NK-92 treated with Interleukin-12 subunit alpha and Interleukin-12 subunit beta, amount 100 ng/mL, for 24 hours (cell line): ENCODE results near the gene ESCO1.
"Not testable (repeated sequence)": the region's sequence is repeated elsewhere in the genome, so short reads cannot be mapped to it uniquely, and the experiment has no call there.

ENCODE experiments used
- DNase-seq: peaks from one replicate; lab custom pipeline; 2025; lab: John Stamatoyannopoulos, UW

ESCO1 gene, protein sequence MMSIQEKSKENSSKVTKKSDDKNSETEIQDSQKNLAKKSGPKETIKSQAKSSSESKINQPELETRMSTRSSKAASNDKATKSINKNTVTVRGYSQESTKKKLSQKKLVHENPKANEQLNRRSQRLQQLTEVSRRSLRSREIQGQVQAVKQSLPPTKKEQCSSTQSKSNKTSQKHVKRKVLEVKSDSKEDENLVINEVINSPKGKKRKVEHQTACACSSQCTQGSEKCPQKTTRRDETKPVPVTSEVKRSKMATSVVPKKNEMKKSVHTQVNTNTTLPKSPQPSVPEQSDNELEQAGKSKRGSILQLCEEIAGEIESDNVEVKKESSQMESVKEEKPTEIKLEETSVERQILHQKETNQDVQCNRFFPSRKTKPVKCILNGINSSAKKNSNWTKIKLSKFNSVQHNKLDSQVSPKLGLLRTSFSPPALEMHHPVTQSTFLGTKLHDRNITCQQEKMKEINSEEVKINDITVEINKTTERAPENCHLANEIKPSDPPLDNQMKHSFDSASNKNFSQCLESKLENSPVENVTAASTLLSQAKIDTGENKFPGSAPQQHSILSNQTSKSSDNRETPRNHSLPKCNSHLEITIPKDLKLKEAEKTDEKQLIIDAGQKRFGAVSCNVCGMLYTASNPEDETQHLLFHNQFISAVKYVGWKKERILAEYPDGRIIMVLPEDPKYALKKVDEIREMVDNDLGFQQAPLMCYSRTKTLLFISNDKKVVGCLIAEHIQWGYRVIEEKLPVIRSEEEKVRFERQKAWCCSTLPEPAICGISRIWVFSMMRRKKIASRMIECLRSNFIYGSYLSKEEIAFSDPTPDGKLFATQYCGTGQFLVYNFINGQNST

DNA sequence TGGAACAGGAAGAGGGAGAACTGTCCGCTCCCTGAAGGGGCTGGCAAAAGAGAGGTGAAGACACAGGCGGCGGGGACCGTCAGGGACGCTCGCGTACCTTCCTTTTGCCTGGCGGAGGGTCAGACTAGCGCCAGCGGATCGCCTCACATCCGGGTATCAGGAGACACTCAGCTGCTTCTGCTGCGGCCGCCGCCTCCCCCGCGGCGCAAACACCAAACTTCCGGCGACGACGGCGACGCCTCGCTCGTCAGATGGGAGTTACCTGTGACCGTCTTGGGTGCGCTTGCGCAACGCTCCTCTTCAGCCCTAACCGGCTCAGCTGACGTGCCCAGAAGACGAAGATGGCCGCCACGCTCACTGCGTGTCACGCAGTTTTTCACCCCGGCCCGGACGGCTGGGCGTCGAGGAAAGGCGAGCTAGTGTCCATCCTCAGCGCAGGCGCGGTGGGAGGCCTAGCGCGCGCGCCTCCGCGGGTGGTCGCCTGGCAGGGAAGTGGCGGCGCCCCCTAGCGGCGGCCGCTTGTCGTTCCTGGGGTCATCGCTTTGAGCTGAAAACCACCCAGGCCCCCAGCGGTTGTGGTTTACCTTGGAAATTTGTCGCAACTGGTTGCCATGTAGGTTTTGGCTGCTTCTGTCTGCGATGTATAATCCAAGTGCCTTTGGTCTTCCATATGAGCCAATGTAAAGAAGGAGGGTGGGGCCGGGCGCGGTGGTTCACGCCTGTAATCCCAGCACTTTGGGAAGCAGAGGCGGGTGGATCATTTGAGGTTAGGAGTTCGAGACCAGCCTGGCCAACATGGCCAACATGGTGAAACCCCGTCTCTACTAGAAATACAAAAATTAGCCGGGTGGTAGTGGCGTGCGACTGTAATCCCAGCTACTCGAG is at the start of gene ESCO1:
Gene ESCO1 (minus strand): TSS at position 179 of the 885 bp plus-strand sequence. CDS start 25,861 bp downstream, outside the sequence.
- DNase-seq: peak; percentile 95

DNA sequence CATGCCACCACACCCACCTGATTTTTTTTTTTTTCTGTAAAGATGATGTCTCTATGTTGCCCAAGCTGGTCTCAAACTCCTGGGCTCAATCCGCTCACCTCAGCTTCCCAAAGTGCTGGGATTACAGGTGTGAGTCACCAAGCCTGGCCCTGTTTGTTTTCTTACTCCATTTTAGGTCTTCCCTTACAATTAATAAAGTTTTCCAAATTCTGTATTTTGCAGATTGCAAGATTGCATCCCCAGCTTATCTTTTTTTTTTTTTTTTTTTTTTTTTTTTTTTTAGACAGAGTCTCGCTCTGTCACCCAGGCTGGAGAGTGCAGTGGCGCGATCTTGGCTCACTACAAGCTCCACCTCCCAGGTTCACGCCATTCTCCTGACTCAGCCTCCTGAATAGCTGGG is 39.9 kb upstream of the ESCO1 start:
- not testable (repeated sequence) for DNase-seq

DNA sequence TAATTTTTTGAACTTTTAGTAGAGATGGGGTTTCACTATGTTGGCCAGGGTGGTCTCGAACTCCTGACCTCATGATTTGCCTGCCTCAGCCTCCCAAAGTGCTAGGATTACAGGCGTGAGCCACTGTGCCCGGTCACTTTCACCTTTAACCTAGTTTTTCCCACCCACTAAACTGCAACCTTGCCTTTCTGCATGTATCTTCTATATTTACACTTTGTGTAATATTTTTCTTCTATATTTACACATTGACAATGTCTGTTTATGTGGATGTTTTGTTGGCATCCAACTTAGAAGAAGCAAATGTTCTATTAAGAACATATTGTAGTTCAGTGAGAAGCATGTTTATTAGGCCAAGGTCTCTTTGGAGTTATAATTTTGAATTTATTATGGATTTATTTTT is 38.3 kb upstream of the ESCO1 start:
- DNase-seq: no peak

DNA sequence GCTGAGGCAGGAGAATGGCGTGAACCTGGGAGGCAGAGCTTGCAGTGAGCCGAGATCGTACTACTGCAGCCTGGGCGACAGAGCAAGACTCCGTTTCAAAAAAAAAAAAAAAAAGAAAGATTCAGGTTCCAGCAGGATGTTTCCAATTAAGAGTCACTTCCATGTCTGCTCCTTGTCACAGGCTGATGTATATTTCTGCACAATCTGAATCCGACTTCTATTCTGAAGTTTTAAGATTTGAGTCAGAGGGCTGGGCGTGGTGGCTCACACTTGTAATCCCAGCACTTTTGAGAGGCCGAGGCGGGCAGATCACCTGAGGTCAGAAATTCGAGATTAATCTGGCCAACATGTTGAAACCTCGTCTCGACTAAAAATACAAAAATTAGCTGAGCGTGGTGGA is 36.3 kb upstream of the ESCO1 start:
- DNase-seq: no peak

DNA sequence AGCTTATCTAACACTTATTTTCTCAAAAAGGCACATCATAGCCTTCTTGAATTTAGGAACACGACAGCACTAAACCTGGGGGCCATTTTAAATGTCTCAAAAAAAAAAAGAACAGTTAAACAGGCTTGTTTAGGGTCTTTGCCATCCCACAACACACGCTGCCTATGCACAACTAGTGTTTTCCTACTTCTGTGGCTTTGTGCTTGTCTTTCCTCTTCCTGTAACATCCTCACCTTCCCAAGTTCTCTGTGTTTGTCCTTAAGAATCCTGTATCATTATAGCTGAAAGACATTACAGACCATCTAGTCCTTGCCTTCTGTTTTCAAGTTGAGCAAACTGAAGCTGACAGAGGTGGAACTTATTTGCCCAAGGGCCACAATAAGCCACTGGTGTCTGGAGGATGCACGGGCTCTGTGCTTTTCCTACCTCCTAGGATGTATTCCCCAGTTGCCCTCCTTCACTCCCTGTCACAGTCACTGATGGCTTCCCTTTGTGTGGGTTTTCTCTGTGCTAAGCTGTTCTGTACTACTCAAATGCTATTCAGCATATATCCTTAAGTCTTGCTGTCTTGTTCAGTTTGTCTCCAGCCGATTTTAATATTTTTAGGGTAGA is 34.2 kb upstream of the ESCO1 start:
- DNase-seq: no peak

DNA sequence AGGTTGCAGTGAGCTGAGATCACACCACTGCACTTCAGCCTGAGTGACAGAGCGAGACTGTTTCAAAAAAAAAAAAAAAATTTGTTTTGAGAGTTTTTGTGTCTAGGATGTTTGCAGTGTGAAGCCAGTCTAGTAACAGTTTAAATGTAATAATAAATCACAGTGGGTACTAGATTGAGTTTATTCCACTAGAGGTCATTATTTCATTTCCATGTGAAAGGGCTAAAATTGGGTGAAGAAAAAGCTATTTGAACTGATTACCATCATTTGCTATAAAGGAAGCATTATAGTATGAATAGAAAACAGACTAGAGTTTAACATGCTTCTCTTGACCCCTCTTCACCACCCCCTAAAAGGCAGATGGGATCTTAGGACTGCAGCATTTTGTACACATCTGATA is 31.9 kb upstream of the ESCO1 start:
- no peak for DNase-seq

DNA sequence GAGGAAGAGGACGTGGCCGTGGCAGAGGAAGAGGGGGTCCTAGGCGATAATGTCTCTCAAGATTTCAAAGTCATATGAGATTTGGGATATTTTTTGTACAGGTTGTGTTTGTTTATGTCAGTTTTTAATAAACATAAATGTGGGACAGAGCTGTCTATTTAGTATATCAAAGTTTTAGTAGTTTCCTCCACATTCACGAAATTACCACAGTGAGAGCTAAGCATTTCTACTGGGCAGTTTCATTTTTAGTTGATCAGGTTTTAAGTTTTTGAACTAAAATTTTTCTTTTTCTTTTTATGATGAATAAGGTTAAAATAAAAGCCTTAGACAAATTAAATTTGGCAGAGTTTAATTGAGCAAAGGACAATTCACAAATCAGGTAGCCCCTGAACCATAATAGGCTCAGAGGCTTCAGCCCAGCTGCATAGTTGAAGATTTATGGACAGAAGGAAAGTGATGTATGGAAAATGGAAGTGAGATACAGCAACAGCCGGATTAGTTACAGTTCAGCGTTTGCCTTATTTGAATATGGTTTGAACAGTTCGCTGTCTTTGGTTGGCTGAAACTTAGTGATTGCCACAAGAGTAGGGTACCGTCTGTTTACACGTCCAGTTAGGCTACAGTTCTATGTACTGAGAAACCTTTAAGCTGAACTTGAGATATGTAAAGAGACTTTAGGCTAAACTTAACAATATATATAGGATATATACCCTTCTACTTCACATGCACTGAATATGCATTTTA is 28.8 kb upstream of the ESCO1 start:
- DNase-seq: no peak

DNA sequence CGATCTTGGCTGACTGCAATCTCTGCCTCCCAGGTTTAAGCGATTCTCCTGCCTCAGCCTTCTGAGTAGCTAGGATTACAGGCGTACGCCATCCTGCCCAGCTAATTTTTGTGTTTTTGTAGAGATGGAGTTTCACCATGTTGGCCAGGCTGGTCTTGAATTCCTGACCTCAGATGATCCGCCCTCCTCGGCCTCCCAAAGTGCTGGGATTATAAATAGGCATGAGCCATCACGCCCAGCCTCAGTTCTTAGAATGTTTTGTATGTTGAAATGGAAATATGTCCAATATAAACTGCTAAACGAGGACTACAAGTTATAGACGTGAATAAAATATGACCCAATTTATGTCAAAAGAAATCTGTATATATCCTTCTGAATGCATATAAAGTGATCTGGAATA is 21.1 kb upstream of the ESCO1 start:
- DNase-seq: not testable (repeated sequence)

DNA sequence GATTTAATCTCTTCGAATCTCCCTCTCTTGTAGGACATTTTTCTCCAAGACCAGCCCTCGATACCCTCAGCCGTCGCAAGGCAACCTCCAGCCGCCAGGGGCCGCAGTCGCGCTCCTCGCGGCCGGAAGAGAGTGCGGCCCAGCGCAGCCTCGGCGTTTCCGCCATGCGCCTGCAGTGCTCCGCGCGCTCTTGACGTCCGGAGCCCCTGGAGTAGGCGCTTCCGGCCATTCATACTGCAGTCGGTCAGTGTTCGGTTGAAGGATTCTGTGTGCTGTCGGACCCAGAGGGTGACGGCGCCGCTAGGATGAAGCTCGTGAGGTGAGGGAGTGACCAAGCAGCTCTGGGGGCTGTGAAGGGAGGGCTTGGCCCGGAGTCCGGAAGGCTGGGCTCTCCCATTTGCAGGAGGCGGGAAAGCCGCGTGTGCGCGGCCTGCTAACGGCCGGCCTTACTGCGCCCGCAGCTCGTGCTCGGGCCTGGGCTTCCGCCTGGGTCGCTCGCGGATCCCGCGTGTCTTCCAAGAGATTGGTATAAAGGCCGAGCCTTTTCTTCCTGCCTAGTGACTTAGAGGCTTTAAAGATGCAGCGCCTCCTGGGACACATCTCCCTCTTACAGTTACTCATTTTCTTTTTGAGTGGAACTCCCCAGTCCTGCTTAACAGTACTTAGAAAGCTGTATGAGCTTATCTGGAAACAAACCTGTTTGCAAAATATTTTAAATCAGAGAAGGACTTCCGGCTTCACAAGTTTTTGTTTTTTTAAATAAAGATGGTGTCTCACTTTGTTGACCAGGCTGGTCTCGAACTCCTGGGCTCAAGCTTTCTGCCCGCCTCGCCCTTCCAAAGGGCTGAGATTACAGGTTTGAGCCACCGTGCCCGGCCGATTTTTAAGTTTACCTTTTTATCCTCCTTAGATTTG is 11.9 kb upstream of the ESCO1 start, which contains the start of gene SNRPD1:
Gene SNRPD1 (plus strand): TSS at position 190 of the 915 bp plus-strand sequence. CDS start 116 bp downstream, at position 306.
- peak; percentile 72 for DNase-seq

DNA sequence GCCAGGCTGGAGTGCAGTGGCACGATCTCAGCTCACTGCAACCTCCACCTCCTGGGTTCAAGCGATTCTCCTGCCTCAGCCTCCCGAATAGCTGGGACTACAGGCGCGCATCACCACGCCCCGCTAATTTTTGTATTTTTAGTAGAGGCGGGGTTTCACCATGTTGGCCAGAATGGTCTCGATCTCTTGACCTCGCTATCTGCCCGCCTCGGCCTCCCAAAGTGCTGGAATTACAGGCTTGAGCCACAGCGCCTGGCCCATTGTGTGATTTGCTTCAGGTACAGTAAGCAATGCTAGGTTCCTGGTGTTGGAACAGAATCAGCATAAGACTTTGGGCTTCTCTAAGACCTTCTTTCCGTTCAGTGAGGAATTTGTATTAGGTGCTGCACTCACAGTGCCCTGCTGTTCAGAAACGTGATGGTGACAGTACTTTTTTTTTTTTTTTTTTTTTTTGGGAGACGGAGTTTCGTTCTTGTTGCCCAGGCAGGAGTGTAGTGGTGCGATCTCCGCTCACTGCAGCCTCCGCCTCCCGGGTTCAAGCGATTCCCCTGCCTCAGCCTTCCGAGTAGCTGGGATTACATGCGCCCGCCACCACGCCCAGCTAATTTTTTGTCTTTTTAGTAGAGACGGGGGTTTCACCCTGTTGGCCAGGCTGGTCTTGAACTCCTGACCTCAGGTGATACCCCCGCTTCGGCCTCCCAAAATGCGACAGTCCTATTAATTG is 11.1 kb upstream of the ESCO1 start:
- DNase-seq: not testable (repeated sequence)

DNA sequence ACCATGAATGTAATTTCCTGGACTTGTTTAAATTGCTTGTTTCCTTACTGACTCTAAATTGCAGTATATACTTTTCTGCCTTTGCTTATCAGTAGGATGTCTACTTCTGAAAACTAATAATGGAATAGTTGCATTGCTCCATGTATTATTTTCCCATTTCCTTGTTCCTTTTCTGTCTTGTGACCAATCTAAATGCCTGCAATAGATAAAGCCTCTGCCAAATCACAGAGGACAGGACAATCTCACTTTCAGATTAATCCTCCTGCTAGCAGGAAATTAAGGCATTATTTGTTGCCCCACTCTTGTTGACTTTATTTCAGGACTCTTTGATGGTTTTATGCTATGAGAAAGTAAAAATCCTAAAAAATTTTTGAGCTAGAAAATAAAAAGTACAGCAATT is 4.7 kb upstream of the ESCO1 start:
- DNase-seq: no peak

DNA sequence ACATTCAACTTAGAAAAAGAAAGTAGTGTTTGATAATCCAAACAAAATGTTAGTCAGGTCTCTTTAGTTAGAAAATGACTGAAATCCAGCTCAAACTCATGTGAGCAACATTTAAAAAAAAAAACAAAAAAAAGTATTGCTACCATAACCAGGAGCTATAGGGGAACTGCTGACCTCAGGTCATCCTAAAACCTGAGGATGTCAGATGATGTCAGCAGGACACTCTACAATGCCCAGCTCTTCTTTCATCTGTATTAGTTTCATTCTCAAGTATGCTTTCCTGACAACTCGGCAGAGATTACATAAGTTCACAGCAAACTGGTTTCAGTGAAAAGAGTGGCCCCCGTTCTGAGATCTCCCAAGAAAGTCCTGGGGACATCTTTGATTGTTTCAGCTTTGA is 4.2 kb upstream of the ESCO1 start:
- no peak for DNase-seq

DNA sequence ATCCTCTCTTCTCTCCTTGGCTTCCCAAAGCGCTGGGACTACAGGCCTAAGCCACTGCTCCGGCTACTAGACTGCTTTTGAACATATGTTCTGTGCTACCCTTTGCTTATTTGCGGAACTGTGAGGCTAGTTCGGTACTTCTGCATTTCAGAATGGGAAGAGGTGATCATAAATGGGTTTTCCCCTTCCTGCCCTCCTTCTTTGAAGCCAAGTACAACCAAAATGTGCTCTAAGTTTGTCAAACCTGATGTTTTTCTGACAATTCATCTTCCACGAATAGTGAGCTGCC is 1.7 kb upstream of the ESCO1 start:
- no peak for DNase-seq

DNA sequence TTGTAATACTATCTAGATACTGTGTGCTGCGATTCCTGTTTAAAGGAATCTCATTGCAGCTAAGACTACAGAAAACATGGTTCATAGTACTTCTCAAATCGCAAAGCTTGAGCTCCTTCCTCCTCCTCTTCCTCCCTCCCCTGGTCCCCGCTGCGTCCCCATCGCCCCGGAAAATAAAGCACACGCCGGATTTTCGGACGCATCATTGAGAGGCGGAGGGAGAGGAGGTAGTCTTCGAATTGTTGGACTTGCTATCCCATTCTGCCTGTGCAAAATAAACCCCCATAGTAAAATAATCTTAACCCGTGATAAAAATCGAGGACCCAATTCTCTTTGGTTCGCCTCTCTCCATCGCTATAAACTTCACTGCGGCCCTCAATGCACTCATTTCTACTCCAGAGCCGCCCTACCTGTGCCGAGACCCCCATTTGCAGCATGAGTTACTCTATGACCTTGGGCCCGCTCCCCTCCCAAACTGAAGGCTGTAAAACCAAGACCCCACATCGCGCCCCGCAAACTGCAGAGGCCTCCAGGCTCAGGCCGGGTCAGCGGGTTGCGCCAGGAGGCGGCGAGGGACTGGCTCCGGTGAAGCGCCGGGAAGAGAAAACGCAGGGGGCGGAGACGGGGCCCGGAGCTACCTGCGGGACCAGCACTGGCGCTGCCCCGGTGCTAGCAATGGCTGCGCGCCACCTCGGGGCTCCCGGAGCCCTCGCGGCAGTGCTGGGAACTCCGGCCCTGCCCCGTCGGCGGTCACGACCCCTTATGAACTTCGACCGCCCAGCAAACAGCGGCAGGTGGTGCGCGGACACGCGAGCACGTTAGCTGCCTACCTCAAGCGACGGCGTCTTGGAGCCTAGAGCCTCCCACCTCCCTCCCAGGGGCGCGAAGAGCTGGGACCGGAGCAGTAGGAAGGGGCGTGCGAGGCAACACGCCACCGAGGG is 649 bp downstream of the ESCO1 start:
- DNase-seq: no peak

DNA sequence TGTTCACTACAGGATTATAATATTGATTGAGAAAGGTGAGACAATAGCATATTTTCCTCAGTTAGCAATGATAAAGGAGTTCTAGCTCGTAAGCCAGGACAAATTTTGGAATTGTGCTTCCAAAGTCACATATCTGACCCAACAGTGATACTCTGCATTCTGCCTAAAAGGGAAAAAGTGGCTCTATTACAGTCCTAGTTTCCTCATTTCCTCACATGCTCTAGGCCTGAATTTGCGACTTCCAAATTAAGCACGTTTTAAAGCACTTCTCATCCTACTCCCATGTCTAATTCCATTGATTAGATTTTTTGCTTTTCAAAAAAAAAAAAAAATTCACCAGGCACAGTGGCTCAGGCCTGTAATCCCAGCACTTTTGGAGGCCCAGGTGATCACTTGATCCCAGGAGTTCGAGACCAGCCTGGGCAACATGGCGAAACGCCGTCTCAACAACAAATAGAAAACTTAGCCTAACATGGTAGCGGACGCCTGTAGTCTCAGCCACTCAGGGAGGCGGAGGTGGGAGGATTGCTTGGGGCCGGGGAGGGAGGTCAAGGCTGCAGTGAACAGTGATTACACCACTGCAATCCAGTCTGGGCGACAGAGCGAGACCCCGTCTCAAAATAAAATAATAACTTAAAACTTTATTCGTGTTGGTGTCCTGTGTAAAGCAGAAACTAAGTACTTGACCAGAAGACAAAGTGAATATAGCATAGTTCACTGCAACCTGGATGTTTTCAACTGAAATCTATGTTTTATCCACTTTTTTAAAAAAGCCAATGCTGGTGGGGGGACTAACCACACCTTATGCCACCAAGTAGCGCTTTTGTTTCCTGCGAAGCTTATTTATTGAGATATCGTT is 1.5 kb downstream of the ESCO1 start:
- no peak for DNase-seq

DNA sequence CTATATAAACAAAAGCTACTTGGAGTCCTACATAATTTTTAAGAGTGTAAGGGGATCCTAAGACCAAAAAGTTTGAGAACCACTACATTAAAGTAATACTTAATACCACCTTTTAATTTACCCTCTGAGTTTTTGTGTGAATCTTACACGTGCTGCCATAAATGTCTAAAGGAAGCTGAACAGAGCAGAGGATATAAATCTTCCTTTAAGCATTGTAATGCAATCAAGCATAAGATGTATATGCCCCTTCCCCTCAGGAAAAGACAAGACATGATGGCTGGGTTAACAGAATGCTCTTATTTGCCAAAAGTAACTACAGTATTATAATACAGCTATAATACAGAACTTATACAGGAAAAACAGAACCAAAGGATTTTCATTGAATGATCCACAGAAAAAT is 2.9 kb downstream of the ESCO1 start:
- DNase-seq: no peak

DNA sequence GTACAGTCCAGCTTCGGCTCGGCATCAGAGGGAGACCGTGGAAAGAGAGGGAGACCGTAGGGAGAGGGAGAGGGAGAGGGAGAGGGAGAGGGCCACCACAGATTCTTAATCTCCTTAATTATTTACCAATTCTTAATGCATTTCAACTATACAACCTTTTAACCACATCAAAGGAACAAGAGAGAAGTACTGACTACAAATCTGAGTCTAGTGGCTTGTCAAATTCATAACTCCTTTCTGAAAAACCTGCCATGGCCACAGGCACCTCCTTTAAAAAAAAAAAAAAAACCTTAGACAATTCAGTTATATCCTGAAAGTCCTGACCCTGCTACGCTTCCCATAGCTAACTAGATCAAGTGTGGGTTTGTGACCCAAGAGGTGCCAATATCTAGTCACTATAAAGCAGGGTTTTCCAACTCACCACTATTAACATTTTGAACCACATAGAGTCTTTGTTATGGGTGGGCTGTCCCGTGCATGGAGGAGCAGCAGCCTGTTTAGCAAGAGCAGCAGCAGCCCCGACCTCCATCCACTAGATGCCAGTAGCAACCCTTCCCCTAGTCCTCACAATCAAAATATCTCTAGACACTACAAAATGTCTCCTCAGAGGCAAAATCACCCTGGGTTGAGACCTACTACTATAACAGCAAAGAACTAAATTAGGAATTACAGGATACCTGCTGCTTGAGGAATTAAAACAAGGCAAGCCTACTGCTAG is 6.8 kb downstream of the ESCO1 start:
- no peak for DNase-seq
